Stimulated activated CD4-positive, alpha-beta T cell treated with anti-CD3 and anti-CD28 coated beads, Interleukin-2, amount 100 ng/mL, for 4 hours (primary cell): ENCODE measurements around the gene CLEC14A.

Source experiments
- DNase-seq: peaks from one replicate; pipeline ENCODE4 v3.0.0-alpha.2; 2020; ENCODE audit warnings: low read depth

The CLEC14A gene

GRCh38 chr14:38248321-38249028 is 7.4 kb downstream of the CLEC14A start:
- DNase-seq = no peak

DNA sequence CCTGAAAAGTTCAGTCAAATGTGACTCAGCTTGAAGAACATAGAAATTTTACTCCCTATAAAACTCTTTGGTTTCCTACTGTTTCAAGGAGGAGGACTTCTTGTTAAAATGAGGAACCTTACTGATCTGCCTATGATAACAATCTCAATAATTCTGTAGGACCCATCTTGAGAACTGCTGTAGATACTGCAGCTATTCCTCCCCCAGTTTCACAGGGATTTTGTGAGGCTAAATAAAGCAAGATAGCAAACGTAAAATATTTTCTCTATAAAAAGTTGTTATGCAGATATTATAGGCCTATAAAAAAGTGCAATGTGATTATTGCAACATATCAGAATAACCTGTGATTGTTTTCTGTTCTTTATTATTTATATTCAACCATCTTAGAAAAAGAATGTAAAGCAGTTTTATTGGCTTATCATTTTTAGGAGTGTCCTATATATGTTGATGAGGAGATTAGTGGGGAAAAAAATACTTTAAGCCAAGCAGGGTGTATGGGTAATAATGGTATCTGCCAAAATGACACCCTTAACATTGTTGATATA is 12.1 kb downstream of the CLEC14A start:
- no peak for DNase-seq

GRCh38 chr14:38238878-38239277 is 17.0 kb downstream of the CLEC14A start:
- no peak for DNase-seq

GRCh38 chr14:38238332-38238731 is 17.6 kb downstream of the CLEC14A start:
- no peak for DNase-seq

GRCh38 chr14:38233218-38233617 is 22.7 kb downstream of the CLEC14A start:
- no peak for DNase-seq

GRCh38 chr14:38226366-38226765 is 29.5 kb downstream of the CLEC14A start:
- DNase-seq = no peak

- DNase-seq = no peak
These were observed 29.9 kb downstream of the CLEC14A start for GRCh38 chr14:38225946-38226345.

DNA sequence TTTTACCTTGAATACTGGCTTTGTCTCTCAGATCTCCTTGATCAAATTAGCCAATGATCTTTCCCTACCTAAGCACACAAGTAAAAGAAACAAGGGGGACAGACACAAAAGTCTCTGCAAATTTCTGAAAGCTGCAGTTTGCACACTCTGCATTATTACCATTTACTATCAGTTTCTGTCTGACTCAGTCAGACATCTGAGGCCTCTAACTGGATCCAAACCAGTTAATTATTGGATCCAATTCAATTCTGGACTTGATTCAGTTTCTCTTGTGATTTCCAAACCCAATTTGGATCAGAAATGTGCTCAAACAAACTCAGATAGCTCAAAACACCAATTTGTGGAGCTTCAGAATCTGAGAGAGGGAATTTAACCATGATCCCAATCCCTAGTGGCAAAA is 31.6 kb downstream of the CLEC14A start:
- DNase-seq = no peak

- DNase-seq = no peak
These were observed 34.8 kb downstream of the CLEC14A start for GRCh38 chr14:38221077-38221476.

- DNase-seq = no peak
These were observed 38.3 kb downstream of the CLEC14A start for GRCh38 chr14:38217553-38217952.

- no peak for DNase-seq
These were observed 42.9 kb downstream of the CLEC14A start for GRCh38 chr14:38213001-38213400.

DNA sequence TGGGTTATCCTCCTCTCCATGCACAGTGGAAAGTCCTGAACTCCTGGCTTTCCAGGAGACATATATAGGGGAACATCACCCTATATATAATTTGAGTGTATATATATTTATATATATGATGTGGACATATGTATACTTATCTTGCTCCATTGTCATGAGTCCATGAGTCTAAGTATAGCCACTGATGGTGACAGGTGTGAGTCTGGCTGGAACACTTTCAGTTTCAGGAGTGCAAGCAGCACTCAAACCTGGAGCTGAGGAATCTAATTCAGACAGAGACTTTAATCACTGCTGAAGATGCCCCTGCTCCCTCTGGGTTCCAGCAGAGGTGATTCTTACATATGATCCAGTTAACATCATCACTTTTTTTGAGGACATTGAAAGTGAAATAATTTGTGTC is 43.8 kb downstream of the CLEC14A start:
- no peak for DNase-seq

DNA sequence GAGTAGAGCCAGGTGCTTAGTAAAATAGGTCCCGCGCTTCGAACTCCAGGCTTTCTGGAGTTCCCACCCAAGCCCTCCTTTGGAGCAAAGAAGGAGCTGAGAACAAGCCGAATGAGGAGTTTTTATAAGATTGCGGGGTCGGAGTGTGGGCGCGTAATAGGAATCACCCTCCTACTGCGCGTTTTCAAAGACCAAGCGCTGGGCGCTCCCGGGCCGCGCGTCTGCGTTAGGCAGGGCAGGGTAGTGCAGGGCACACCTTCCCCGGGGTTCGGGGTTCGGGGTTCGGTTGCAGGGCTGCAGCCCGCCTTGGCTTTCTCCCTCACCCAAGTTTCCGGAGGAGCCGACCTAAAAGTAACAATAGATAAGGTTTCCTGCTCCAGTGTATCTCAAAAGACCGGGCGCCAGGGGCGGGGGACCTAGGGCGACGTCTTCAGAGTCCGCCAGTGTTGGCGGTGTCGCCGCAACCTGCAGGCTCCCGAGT is 44.6 kb downstream of the CLEC14A start:
- no peak for DNase-seq

DNA sequence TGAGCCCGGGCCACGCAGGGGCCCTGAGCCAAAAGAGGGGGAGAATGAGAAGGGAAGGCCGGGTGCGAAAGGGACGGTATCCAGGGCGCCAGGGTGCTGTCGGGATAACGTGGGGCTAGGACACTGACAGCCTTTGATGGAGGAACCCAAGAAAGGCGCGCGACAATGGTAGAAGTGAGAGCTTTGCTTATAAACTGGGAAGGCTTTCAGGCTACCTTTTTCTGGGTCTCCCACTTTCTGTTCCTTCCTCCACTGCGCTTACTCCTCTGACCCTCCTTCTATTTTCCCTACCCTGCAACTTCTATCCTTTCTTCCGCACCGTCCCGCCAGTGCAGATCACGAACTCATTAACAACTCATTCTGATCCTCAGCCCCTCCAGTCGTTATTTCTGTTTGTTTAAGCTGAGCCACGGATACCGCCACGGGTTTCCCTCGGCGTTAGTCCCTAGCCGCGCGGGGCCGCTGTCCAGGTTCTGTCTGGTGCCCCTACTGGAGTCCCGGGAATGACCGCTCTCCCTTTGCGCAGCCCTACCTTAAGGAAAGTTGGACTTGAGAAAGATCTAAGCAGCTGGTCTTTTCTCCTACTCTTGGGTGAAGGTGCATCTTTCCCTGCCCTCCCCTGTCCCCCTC is 45.2 kb downstream of the CLEC14A start:
- no peak for DNase-seq

- DNase-seq = no peak
These were observed 46.0 kb downstream of the CLEC14A start for GRCh38 chr14:38209572-38210557.

GRCh38 chr14:38208618-38209562 is 47.0 kb downstream of the CLEC14A start:
- DNase-seq = no peak

DNA sequence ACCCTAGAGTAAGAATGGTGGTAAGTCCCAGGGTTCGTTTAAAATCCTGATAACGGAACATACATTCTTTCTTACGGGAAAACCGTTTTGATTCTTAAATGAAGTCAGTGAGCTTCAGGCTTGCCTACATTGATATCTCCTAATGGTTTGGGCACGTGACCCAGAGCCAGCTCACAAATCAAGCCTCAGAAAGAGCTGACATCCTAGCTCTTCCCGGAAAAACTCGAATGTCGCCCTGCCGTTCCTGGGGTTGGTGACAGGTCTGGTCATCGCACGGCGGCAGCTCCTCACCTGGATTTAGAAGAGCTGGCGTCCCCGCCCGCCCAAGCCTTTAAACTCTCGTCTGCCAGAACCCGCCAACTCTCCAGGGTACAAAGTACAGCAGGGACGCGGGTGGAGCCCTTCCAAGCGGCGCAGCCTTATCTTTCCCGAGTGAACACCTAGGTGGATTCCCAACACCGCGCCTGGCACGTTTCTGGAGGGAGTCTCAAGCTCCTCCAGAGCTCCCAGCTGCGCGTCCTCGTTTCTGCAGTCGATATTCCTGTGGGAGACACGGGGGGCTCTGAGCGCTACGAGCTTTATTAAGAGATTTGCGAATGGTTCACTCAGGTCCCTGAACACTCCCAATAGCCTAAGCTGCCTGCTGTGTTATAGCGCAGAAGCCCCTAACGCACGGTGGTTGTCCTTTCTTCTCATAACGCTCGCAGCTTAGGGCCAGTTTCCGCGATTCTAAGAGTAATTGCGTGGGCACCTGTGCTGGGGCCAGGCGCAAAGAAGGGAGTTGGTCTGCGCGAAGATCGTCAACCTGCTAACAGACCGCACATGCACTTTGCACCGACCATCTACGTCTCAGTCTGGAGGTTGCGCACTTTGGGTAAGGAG is 47.9 kb downstream of the CLEC14A start, which contains the start of gene SSTR1:
Gene SSTR1, plus strand, starts transcription at position 169 of the 882 bp plus-strand sequence. CDS start 1,486 bp downstream, outside the sequence.
- DNase-seq = no peak

- no peak for DNase-seq
These were observed 48.5 kb downstream of the CLEC14A start for GRCh38 chr14:38207377-38207735.

DNA sequence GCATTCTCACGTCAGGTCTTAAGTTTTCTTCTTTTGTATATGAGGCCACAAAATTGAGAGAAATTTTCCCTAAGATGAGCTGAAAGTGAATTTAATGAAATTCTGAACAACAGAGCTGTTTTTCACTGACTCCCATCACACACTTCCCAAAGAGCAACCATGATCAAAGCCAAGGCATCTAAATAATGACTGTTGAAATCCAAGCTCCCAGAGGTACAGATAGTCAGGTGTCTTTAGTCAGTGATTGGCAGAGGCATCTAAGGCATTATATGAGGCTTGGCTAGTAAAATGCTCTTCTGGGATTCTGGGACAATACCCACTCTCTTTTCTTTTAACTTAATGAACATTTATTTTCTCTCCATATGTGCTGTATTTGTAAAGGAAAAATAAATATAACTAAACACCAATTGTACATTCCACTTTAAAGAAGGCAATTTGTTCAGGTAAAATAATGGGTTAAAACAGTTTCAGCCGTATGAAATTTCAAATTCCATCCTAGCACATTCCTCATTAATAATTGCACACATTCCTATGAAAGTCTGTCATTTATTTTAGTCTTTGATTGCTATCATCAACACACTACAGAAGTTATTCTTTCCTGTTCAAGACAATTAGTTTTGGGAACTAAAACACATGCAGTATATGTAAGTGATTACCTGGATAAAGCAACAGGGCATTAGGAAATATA is 49.1 kb downstream of the CLEC14A start:
- no peak for DNase-seq
